A549 (cell line): ENCODE results near the gene PDE6C. TPM values are rescaled to one million over a fixed set of nuclear protein-coding genes. Genes with fewer than 3 reads are reported as not detected.
A peak's percentile ranks its signal among the peaks of the same experiment; 100 is the strongest.

ENCODE experiments used
- ATAC-seq, 2 experiments: fragments of 200-7000 bp in 1 of 2; fragments of >200 bp in 1 of 2; cut with Nextera tagmentation in 1 of 2; cut with Tn5 transposase in 1 of 2; 3 replicates each; pipeline versions ENCODE4 v1.8.0 to v1.9.1; 2018 to 2020; ENCODE audit warnings: mild to moderate bottlenecking in 1 of 2, moderate library complexity in 1 of 2
- CTCF ChIA-PET: fragments of 300-600 bp; sonication (Branson Sonifier 250); formaldehyde crosslinking; extraction: SDS; loops from one replicate; lab custom pipeline; 2021; ENCODE audit warnings: antibody characterized with exemption, inconsistent platforms; lab: Yijun Ruan, JAX
- POLR2A ChIA-PET: fragments of 350-600 bp; formaldehyde crosslinking; extraction: SDS; loops from one replicate; lab custom pipeline; 2021; ENCODE audit warnings: antibody characterized with exemption, inconsistent platforms; lab: Yijun Ruan, JAX
- DNase-seq, 2 experiments: peaks; one replicate each; pipeline versions ENCODE4 v3.0.0 to v3.0.0-alpha.2; 2011 to 2016; ENCODE audit warnings: low read depth in 1 of 2, low spot score in 1 of 2
- FAIRE-seq: peaks from 2 replicates; lab custom pipeline; 2011; peaks lifted over from hg19 to GRCh38; lab: Jason Lieb, UNC
- H3K27ac ChIP-seq, 2 experiments: fragments of >200 bp; sonication (Bioruptor Twin); formaldehyde crosslinking; 3 replicates each; pipeline ENCODE4 v1.5.1; 2016 to 2017
- H3K4me1 ChIP-seq: fragments of >200 bp; sonication (Bioruptor Twin); formaldehyde crosslinking; 3 replicates; pipeline ENCODE4 v1.6.1; 2016
- H3K4me2 ChIP-seq: fragments of >200 bp; sonication (Bioruptor Twin); formaldehyde crosslinking; 3 replicates; pipeline ENCODE4 v1.6.1; 2016
- H3K4me3 ChIP-seq: fragments of >200 bp; sonication (Bioruptor Twin); formaldehyde crosslinking; 3 replicates; pipeline ENCODE4 v1.5.1; 2016
- H3K9me3 ChIP-seq: fragments of >200 bp; sonication (Bioruptor Twin); formaldehyde crosslinking; 3 replicates; pipeline ENCODE4 v1.6.1; 2016
- BHLHE40 ChIP-seq: IDR thresholded peaks from 2 replicates; pipeline ENCODE4 v1.6.1; 2012; ENCODE audit warnings: low read depth, low read length, inconsistent platforms
- CBX2 ChIP-seq: fragments of 200-600 bp; sonication (generic); IDR thresholded peaks from 2 replicates; pipeline ENCODE4 v1.6.1; 2016; ENCODE audit warnings: low read depth, mild to moderate bottlenecking, borderline replicate concordance
- CHD4 ChIP-seq: fragments of 200-600 bp; sonication (generic); IDR thresholded peaks from 2 replicates; pipeline ENCODE4 v1.6.1; 2016; ENCODE audit warnings: antibody characterized with exemption, mild to moderate bottlenecking, borderline replicate concordance
- EP300 ChIP-seq, 2 experiments: fragments of >200 bp; sonication (Bioruptor Twin); formaldehyde crosslinking; IDR thresholded peaks; 2 replicates in 1 of 2; 3 replicates in 1 of 2; pipeline ENCODE4 v1.6.1; 2016 to 2017
- FOSB ChIP-seq: fragments of 250-450 bp; sonication (Bioruptor Pico); IDR thresholded peaks from 2 replicates; pipeline ENCODE4 v1.5.0; 2020; ENCODE audit warnings: mild to moderate bottlenecking, moderate library complexity
- FOSL2 ChIP-seq, 2 experiments: fragments of 450-650 bp in 1 of 2; fragments of >200 bp in 1 of 2; sonication (Bioruptor Twin) in 1 of 2; formaldehyde crosslinking; IDR thresholded peaks; 2 replicates each; pipeline versions ENCODE4 v1.5.0 to v1.6.1; 2016 to 2020; ENCODE audit warnings: mild to moderate bottlenecking in 1 of 2, moderate library complexity in 1 of 2
- FOXS1 ChIP-seq: fragments of 250-450 bp; sonication (Bioruptor Pico); IDR thresholded peaks from 2 replicates; pipeline ENCODE4 v1.5.0; 2020; ENCODE audit warnings: mild to moderate bottlenecking, moderate library complexity
- HES2 ChIP-seq: fragments of >200 bp; sonication (Bioruptor Twin); formaldehyde crosslinking; IDR thresholded peaks from 2 replicates; pipeline ENCODE4 v1.6.1; 2016
- HEYL ChIP-seq: fragments of 250-450 bp; sonication (Bioruptor Pico); IDR thresholded peaks from 2 replicates; pipeline ENCODE4 v1.8.0; 2021; ENCODE audit warnings: mild to moderate bottlenecking, moderate library complexity
- HOXA7 ChIP-seq: fragments of 250-450 bp; sonication (Bioruptor Pico); IDR thresholded peaks from 2 replicates; pipeline ENCODE4 v1.5.0; 2020; ENCODE audit warnings: mild to moderate bottlenecking, moderate library complexity
- KDM1A ChIP-seq: fragments of 200-600 bp; sonication (generic); IDR thresholded peaks from 2 replicates; pipeline ENCODE4 v1.6.1; 2016; ENCODE audit warnings: low read depth, mild to moderate bottlenecking
- NFE2L2 ChIP-seq: fragments of 150-350 bp; conservative IDR thresholded peaks from 2 replicates; pipeline ENCODE4 v1.6.1; 2014; ENCODE audit warnings: low read length
- NR3C1 ChIP-seq: fragments of >200 bp; sonication (Bioruptor Twin); formaldehyde crosslinking; IDR thresholded peaks from 3 replicates; pipeline ENCODE4 v1.6.1; 2017
- POLR2A ChIP-seq: IDR thresholded peaks from 2 replicates; pipeline ENCODE4 v1.6.1; 2012; ENCODE audit warnings: mild to moderate bottlenecking, low read length
- RAD21 ChIP-seq, 2 experiments: fragments of >200 bp in 1 of 2; sonication (Bioruptor Twin) in 1 of 2; formaldehyde crosslinking in 1 of 2; IDR thresholded peaks in 1 of 2; conservative IDR thresholded peaks in 1 of 2; 2 replicates in 1 of 2; 3 replicates in 1 of 2; pipeline ENCODE4 v1.6.1; 2012 to 2018; ENCODE audit warnings: inconsistent platforms in 1 of 2
- REST ChIP-seq: fragments of 200-600 bp; sonication (generic); IDR thresholded peaks from 2 replicates; pipeline ENCODE4 v1.6.1; 2016; ENCODE audit warnings: antibody characterized with exemption, mild to moderate bottlenecking, moderate library complexity
- USF2 ChIP-seq: fragments of 450-650 bp; IDR thresholded peaks from 2 replicates; pipeline ENCODE4 v1.6.1; 2014; ENCODE audit warnings: antibody characterized with exemption
- ZSCAN20 ChIP-seq: fragments of 250-450 bp; sonication (Bioruptor Pico); IDR thresholded peaks from 2 replicates; pipeline ENCODE4 v1.8.0; 2022; ENCODE audit warnings: mild to moderate bottlenecking, moderate library complexity
- whole genome bisulfite sequencing: methylation state at CpG from one replicate; pipeline ENCODE4 v1.1.6; 2017; ENCODE audit errors: missing lambda C conversion rate; 5-methylcytosine and 5-hydroxymethylcytosine counted together
- polyA plus RNA-seq, 4 experiments: library from polyadenylated mRNA; depleted of rRNA in 3 of 4; stranded (reverse); fragments of >200 nt; fragmentation: RNase III in 1 of 4; extraction: RNeasy Plus Mini Kit Qiagen cat#74134 plus additional on column Dnase treatment in 1 of 4; gene quantifications; 2 replicates in 3 of 4; 3 replicates in 1 of 4; pipeline ENCODE4 v1.2.3, GENCODE V29; 2011 to 2017

The PDE6C gene
- polyA plus RNA-seq, 2 of the 4 experiments (the other 2 are of a cell fraction): not detected

- WGBS: 81% methylated on average over 4 of the region's 4 CpGs
- no peak for ATAC-seq
- H3K27ac ChIP-seq: no peak overlapping the region
- TF ChIP-seq HES2 (no peak), FOSL2 (IDR thresholded peaks at IDR 0.05) (no peak), FOSL2 (CRISPR knock-in tag; IDR thresholded peaks at IDR 0.05) (0 out of 2 replicates have a peak, but pooled peaks have one; percentile 28), NFE2L2 (no peak), FOSB (no peak), HOXA7 (no peak), CBX2 (no peak)
- H3K4me2 ChIP-seq: no peak overlapping the region
- ChIA-PET CTCF (interaction anchor here (1.1 to 5.7 kb wide), 10 partner anchors 13 to 598 kb away, joined by 3 to 131 read pairs (median 7); partner anchors contain the start of gene MYOF), POLR2A (no interaction called here)
- no peak for DNase-seq
- H3K9me3 ChIP-seq: no peaks in the 10 kb centered on the region
- H3K4me1 ChIP-seq: no peaks in the 10 kb centered on the region
- H3K4me3 ChIP-seq: no peak overlapping the region
- no peak for FAIRE-seq
Observed at GRCh38 chr10:93678386-93678785, 66.0 kb downstream of the PDE6C start.

GRCh38 chr10:93678805-93679587, 66.7 kb downstream of the PDE6C start:
- CTCF ChIA-PET: interaction anchor here (0.6 to 5.7 kb wide), 13 partner anchors 12 to 1092 kb away, joined by 3 to 131 read pairs (median 7); partner anchors contain the start of gene MYOF
- no peak for TF ChIP-seq NFE2L2
- no peak for TF ChIP-seq CHD4
- no peak for TF ChIP-seq REST
- TF ChIP-seq NR3C1: no peak
- TF ChIP-seq POLR2A: no peak
- TF ChIP-seq KDM1A: no peak
- no peak for TF ChIP-seq FOSL2 (IDR thresholded peaks at IDR 0.05)
- no peak for TF ChIP-seq FOSL2 (CRISPR knock-in tag; IDR thresholded peaks at IDR 0.05)
- no peak for TF ChIP-seq ZSCAN20 (CRISPR knock-in tag)
- TF ChIP-seq RAD21 (conservative IDR thresholded peaks at IDR 0.05 in 1 of 2, IDR thresholded peaks at IDR 0.05 in 1 of 2): no peak
- no peak for TF ChIP-seq BHLHE40
- no peak for TF ChIP-seq HEYL
- no peak for TF ChIP-seq EP300 (IDR thresholded peaks at IDR 0.05)
- TF ChIP-seq USF2: no peak
- no peak for TF ChIP-seq FOXS1
- no peak for DNase-seq
- H3K4me1 ChIP-seq: no peaks in the 10 kb centered on the region
- no peak for FAIRE-seq
- no peak overlapping the region for H3K4me2 ChIP-seq
- WGBS: 87% methylated on average over 3 of the region's 3 CpGs
- H3K27ac ChIP-seq: no peak overlapping the region
- H3K9me3 ChIP-seq: no peaks in the 10 kb centered on the region
- H3K4me3 ChIP-seq: no peak overlapping the region
- POLR2A ChIA-PET: no interaction called here
- ATAC-seq: no peak
